Activated CD4-positive, alpha-beta T cell treated with anti-CD3 and anti-CD28 coated beads, Interleukin-2, amount 50 U/mL, for 4 hours (primary cell): ENCODE results near the gene DDIT4L.
"Not testable (repeated sequence)": the region's sequence is repeated elsewhere in the genome, so short reads cannot be mapped to it uniquely, and the experiment has no call there.

Experiments
- DNase-seq, 2 experiments: peaks; one replicate each; pipeline ENCODE4 v3.0.0-alpha.2; 2020

Gene DDIT4L, protein sequence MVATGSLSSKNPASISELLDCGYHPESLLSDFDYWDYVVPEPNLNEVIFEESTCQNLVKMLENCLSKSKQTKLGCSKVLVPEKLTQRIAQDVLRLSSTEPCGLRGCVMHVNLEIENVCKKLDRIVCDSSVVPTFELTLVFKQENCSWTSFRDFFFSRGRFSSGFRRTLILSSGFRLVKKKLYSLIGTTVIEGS

GRCh38 chr4:100189820-100190642 is at the start of gene DDIT4L:
Gene DDIT4L (minus strand): TSS chr4:100190468. CDS start chr4:100189983, 485 bp downstream.
- no peak for DNase-seq

DNA sequence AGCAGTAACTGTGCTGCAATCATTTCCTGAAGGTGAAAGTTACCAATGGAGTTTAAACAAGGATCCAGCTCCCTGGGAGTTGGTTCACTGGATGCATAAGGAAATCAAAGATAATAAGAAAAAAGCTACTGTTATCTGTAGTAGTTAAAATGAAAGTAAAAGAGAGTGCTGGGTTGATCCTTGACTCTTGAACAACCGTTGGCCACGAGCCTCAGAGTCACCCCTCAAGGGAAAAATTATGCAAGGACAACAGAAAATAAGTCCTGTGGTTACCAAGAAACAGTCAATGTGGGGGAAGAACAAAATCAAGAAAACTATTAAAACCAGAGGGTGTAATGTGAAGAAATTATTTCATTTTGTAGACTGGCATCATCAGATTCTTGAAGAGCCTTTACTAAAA is 49.7 kb upstream of the DDIT4L start:
- no peak for DNase-seq

GRCh38 chr4:100224721-100225120 is 34.5 kb upstream of the DDIT4L start:
- no peak for DNase-seq

- no peak for DNase-seq
Measured at GRCh38 chr4:100224160-100224559, 33.9 kb upstream of the DDIT4L start.

DNA sequence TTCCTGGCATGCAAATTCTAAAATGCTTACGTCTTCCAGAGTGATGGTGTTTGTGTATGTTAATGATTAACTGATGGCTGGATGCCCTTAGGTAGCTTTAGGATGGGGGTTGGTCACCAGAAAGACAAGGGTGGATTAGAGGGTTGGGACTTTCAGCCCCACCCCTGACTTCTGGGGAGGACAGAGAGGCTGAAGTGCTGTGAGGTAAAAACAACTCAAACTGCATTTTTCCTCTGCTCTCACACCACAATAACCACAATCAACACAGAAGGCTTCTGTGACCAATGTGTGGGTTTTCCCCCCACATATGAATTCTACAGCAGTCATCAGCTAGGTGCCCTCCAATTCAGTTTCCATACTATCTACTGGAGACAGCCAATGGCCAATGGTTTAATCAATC is 18.7 kb upstream of the DDIT4L start:
- DNase-seq = no peak

- DNase-seq = no peak
Measured at GRCh38 chr4:100208459-100208858, 18.2 kb upstream of the DDIT4L start.

- DNase-seq = no peak
Measured at GRCh38 chr4:100206850-100207249, 16.6 kb upstream of the DDIT4L start.

DNA sequence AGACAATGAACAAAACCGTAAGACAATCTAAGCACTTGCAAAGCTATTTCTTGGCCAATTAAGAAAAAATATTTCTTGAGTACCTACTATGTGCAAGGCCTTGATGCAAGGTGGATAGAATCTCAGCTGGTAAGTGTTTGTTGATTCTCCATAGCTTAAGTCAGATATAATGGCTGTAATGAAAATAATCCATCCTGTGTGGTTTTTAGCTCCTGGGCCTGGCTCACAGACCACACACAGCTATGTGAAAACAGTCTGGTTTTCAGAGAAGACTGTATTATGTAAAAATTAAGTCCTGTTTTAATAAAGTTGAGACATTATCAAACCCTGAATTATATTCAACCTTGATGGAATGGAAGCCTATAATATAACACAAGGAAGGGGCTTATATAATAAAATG is 7.8 kb upstream of the DDIT4L start:
- DNase-seq = no peak

- not testable (repeated sequence) for DNase-seq
Measured at GRCh38 chr4:100196388-100197071, 6.3 kb upstream of the DDIT4L start.

DNA sequence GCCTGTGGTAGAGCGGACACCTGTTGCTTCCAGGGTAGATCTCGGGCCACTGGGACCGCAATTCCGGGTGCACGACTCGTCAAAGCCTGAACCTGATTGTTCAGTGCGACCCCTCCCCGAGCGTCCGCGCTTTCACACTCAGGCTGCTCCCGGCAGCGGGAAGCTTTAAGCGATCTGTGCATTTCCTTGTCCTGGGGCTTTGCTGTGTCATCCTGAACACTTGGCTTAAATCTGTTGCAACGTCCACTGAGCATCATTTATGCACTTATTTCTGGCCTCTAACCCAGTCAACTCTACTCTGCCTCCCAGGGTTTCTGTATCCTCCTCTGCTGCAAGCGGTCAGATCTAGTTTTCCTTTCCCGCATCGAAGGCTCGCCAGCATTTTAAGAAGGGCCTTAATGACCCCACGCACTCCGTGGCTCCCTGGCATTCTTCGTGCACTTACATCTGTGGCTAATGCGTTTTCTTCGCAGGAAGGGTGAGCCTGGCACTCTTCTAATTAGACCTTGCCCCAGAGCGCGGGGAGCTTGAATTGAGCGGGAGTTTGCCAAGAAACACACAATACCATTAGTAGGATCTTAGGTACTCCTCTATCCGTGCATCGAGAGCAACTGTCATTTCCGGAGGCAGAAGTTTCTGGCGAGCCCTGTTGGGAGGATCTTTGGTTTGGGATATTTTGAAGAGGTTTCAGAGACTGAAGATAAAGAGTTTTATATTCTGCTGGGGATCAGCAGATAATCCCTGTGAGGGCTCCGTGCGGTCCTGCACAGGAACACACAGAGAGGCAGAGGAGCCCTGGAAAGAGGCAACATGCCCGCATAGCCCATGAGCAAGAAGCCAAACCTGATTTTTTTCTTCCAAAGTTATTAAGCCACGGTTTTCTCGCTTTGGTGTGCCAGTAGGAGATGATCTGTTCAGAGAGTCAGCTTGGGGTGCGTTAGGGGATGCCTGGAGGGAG is 654 bp upstream of the DDIT4L start:
- DNase-seq = no peak

- DNase-seq = no peak
Measured at GRCh38 chr4:100188829-100189228, 1.4 kb downstream of the DDIT4L start.

DNA sequence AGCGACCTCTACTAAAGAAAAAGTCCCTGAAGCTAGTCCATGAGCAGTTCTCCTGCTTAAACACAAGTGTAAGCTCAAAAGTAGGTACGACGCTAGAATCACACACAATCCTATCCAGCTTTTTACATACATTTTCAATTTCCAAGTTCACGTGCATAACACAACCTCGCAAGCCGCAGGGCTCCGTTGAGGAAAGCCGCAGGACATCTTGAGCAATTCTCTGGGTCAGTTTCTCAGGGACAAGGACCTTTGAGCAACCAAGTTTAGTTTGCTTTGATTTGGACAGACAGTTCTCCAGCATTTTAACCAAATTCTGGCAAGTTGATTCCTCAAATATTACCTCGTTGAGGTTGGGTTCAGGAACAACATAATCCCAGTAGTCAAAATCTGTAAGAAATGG is 2.5 kb downstream of the DDIT4L start:
- DNase-seq = no peak

GRCh38 chr4:100184787-100185186 is 5.5 kb downstream of the DDIT4L start:
- DNase-seq = no peak

DNA sequence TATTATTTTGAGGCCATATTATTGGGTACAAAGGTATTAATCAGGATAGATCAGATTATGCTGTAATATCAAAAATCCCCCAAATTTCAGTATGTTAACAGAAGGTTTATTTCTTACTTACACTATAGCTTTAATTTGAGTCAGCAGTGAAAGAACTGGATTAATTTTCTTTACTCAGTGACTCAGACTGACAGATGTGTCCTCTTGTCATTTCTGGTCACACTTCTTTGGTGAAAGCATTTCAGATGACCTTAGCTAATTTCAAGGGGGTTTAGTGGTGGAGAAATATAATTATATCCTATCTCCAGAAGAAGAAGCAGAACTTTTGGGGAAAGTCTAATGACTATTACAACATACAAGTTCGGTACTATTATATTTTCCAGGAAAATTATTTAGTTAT is 12.4 kb downstream of the DDIT4L start:
- no peak for DNase-seq

DNA sequence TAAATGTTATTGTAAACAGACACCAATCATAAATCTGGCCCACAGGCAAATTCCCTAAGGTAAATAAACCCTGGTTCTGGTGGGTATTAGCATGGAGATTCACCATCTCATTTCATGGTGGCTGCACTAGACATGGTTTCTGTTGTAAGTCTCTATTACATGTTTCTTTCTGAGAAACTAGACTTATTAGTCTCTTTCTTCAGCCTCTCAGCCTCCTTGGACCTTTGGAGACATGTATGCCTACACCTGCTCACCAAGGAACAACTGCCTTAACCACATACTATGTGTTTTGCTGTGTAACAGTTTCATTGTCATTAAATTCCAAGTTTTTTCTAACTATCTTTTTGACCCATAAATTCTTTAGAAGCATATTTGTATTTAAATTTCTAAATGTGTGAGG is 13.1 kb downstream of the DDIT4L start:
- no peak for DNase-seq

- no peak for DNase-seq
Measured at GRCh38 chr4:100175858-100176257, 14.4 kb downstream of the DDIT4L start.

DNA sequence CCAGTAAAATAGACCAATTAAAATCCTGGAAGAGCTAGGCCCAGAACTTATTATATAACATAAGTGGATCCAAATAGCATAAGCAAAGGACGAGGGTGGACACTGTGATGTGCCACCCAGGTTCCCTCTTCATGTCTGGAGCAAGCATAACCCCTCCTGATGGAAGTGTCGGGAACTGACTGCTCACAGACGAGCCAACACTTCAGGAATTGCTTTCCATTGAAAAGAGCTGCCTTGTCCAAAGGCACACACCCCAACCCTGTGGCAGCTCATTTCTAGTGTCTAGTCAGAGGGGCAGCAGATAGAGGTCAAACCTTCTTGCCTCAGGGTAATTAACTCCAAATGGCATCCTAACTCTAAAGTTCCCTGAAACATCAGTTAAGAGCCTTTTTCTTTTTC is 15.3 kb downstream of the DDIT4L start:
- no peak for DNase-seq

- DNase-seq = no peak
Measured at GRCh38 chr4:100170986-100171385, 19.3 kb downstream of the DDIT4L start.

GRCh38 chr4:100169491-100170485 is 20.5 kb downstream of the DDIT4L start:
- no peak for DNase-seq

- no peak for DNase-seq
Measured at GRCh38 chr4:100168521-100168920, 21.7 kb downstream of the DDIT4L start.

DNA sequence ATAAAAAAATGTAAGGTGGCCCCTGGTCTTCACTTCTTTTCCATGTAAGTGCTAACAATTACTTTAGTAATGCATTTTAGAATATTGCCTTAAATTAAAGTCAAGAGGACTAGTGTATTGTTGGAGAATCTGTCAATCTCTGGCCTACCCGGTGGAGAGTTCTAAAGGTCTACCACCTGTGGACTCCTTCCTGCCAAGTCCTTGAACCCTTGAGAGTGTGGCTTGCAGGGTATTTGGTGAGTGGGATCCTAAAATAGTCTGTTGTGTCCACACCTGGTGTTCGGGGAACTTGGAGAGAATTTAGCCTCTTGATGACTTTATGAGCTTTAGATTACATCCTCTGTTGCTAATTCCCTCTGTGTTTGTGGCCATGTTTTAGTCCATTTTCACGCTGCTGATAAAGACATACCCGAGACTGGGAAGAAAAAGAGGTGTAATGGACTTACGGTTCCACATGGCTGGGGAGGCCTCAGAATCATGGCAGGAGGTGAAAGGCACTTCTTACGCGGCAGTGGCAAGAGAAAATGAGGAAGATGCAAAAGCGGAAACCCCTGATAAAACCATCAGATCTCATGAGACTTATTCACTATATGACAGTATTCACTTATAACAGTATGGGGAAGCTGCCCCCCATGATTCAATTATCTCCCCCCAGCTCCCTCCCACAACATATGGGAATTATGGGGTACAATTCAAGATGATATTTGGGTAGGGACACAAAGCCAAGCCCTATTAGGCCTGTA is 23.8 kb downstream of the DDIT4L start:
- DNase-seq = no peak
